IPS-20b (cell line): Measurements from ENCODE around the gene CDH13.

Experiments
- H3K27ac ChIP-seq: one replicate; pipeline ENCODE4 v1.5.1; 2013; ENCODE audit warnings: low read length
- H3K27me3 ChIP-seq: 2 replicates; pipeline ENCODE4 v1.6.1; 2013; ENCODE audit warnings: mild to moderate bottlenecking, low read length, inconsistent platforms; ENCODE audit not compliant: insufficient read depth
- H3K36me3 ChIP-seq: 2 replicates; pipeline ENCODE4 v1.6.1; 2013; ENCODE audit warnings: low read depth, mild to moderate bottlenecking, inconsistent platforms, low read length, moderate library complexity; ENCODE audit not compliant: insufficient read depth
- H3K4me1 ChIP-seq: 2 replicates; pipeline ENCODE4 v1.6.1; 2013; ENCODE audit warnings: mild to moderate bottlenecking, control low read depth, inconsistent platforms, low read length, moderate library complexity; ENCODE audit not compliant: insufficient read depth
- H3K4me3 ChIP-seq: 2 replicates; pipeline ENCODE4 v1.5.1; 2013; ENCODE audit warnings: mild to moderate bottlenecking, low read length, inconsistent platforms
- H3K9ac ChIP-seq: 2 replicates; pipeline ENCODE4 v1.6.1; 2013; ENCODE audit warnings: low read depth, mild to moderate bottlenecking, inconsistent platforms, low read length, moderate library complexity
- H3K9me3 ChIP-seq: 2 replicates; pipeline ENCODE4 v1.6.1; 2013; ENCODE audit warnings: mild to moderate bottlenecking, low read depth, low read length, inconsistent platforms; ENCODE audit not compliant: insufficient read depth

CDH13 gene

DNA sequence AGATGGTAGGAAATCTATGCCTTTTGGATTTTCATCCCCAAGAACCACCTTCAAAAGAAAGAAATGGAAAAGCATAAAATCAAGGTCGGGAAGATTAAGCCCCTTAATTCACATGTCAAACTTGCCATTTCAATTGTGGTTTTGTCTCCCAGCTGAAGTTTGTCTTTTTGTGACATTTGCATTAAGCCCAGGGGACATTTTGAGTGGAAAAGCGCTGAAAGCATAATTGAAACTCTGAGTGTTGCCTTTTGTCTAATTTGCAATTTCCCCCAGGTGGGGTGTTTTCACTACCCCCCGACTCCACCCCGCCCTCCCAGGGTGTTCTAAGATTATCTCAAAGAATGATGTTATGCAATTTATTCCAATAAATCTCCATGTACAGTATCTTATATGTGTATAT lies 396.2 kb downstream of the CDH13 start:
- H3K4me3 ChIP-seq, result no peak overlapping the region

DNA sequence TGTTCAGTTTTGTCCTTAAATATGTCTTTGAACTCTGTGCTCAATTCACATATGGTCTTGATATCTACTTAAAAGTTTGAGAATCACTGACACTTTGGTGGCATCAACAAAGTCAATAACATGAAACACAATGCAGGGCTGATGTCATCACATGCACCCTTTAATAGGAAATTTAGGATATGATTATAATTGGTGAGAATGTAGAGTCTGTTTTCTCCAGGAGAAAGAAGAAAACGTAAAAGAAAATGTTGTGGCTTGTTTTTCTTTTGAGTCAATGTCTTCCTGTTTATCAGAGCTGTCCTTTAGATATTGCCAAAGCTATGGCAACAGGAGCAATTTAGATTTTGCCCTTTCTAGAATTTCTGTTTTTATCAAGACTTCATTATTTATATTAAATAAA lies 396.9 kb downstream of the CDH13 start:
- Histone ChIP-seq H3K27ac (no peak overlapping the region), H3K4me1 (no peaks in the 10 kb centered on the region), H3K36me3 (no peaks in the 10 kb centered on the region), H3K27me3 (no peaks in the 10 kb centered on the region), H3K4me3 (no peak overlapping the region), H3K9me3 (no peaks in the 10 kb centered on the region; the same call in 1 of the 2 replicates), H3K9ac (no peak overlapping the region)

More for the DNA sequence above, 396.2 kb downstream of the CDH13 start:
- Histone ChIP-seq H3K27ac (no peak overlapping the region), H3K4me1 (no peaks in the 10 kb centered on the region), H3K9ac (no peak overlapping the region), H3K27me3 (no peaks in the 10 kb centered on the region), H3K9me3 (no peaks in the 10 kb centered on the region; the same call in 1 of the 2 replicates), H3K36me3 (no peaks in the 10 kb centered on the region)

DNA sequence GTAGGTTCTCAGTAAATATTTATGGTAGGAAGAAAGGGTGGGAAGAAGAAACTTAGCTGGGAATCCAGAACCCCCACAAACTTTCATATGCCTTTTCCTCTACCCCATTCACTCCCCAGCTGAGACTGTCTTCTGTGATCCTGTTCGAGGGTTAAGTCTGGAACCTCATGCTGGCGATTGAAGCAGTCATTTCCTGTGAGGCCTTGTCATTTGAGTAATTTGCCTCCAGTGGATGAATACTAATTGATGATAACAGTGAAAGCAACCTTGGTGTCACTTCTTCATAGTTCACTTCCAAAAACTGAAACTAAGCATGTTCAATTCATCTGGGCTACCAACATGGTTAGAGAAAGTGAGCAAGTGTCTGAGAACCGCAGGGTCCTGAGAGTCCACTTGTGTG lies 401.2 kb downstream of the CDH13 start:
- no peak overlapping the region for H3K9ac ChIP-seq
- H3K27me3 ChIP-seq, result no peaks in the 10 kb centered on the region
- H3K4me3 ChIP-seq, result no peak overlapping the region
- no peaks in the 10 kb centered on the region for H3K36me3 ChIP-seq
- H3K27ac ChIP-seq, result no peak overlapping the region
- no peaks in the 10 kb centered on the region for H3K4me1 ChIP-seq
- no peaks in the 10 kb centered on the region; the same call in 1 of the 2 replicates for H3K9me3 ChIP-seq

DNA sequence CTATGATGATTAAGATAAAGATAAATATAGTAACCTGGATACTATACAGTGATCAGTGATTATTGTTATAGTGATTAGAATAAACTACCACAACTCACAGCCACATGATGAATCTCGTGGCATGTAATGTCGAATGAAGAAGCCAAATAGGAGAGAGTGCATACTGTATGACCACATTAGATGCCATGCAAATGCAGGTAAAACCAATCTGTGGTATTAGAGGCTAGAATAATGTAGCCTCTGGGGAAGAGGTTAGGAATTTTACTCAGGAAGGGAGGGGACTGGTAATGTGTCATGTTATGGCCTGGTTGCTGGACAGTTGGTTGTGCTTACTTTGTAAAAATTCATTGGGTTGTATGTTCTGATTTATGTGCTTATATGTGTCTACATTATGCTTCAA lies 402.7 kb downstream of the CDH13 start:
- Histone ChIP-seq H3K9me3 (no peaks in the 10 kb centered on the region; the same call in 1 of the 2 replicates), H3K27ac (no peak overlapping the region), H3K27me3 (no peaks in the 10 kb centered on the region), H3K4me3 (no peak overlapping the region), H3K36me3 (no peaks in the 10 kb centered on the region), H3K9ac (no peak overlapping the region), H3K4me1 (no peaks in the 10 kb centered on the region)

DNA sequence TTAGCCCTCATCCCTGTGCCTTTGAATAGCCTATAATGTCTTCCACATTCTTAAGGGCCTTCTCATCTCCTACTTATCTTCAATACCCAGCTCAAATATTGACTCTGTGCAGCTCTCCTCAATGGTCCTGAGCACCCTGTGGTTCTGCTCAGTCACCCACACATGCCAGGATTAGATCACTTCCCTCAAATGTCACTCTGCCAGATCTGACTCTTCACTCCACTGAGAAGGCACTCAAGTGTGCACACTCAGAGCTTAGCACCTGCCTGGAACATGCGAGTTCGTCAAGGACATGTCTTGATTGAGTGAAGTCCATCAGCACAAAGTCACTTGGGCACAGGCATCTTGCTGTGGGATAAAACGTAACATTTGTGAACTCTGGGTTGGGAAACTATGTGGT lies 404.8 kb downstream of the CDH13 start:
- Histone ChIP-seq H3K9ac (no peak overlapping the region), H3K4me3 (no peak overlapping the region), H3K27me3 (no peaks in the 10 kb centered on the region), H3K27ac (no peak overlapping the region), H3K36me3 (no peaks in the 10 kb centered on the region), H3K4me1 (no peaks in the 10 kb centered on the region), H3K9me3 (no peaks in the 10 kb centered on the region)

DNA sequence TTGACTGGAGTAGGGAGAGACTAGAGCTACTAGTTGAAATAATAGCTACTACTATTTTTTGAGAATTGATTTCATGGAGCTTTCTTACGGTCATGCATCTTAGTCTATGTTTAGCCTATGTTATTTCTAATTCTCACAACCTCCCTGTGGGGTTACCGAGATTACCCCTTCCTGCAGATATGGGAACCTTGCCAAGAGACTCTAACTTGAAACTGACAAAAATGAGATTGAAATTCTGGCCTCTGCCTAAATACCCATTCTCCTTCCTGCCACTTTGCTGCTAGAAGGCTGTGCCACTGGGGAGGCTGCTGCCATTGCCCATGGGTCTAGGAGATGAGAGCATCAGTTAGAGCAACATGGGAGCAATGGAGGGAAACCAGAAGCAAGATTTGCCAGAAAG lies 410.3 kb downstream of the CDH13 start:
- no peak overlapping the region for H3K27ac ChIP-seq
- H3K4me1 ChIP-seq, result no peaks in the 10 kb centered on the region
- no peaks in the 10 kb centered on the region for H3K36me3 ChIP-seq
- no peak overlapping the region for H3K4me3 ChIP-seq
- H3K27me3 ChIP-seq, result no peaks in the 10 kb centered on the region
- H3K9me3 ChIP-seq, result 0 out of 2 replicates have a peak, but pooled peaks cover 6% of the 10 kb centered on the region
- no peak overlapping the region for H3K9ac ChIP-seq

DNA sequence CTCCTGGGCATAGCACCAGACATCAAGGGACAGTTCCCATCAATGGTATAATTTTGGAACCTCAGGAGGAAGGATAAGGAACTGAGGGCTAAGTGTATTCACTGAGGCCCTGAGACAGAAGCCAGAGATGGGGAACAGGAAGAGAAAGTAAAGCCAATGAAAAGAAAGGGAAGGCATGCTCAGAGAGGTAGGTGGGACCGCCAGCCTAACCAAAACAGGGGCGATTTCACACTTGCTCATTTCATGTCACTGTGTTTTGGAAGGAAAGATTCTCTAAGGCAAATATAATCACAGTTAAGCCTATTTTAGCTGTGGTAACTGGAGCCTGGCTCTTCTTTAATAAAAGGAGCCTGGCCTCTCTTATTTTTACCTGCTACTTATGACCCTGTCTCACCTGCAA lies 411.1 kb downstream of the CDH13 start:
- Histone ChIP-seq H3K9me3 (peaks cover 10% of the 10 kb centered on the region; the same call in 1 of the 2 replicates), H3K9ac (no peak overlapping the region), H3K36me3 (no peaks in the 10 kb centered on the region), H3K27ac (no peak overlapping the region), H3K4me1 (no peaks in the 10 kb centered on the region), H3K27me3 (no peaks in the 10 kb centered on the region), H3K4me3 (no peak overlapping the region)

DNA sequence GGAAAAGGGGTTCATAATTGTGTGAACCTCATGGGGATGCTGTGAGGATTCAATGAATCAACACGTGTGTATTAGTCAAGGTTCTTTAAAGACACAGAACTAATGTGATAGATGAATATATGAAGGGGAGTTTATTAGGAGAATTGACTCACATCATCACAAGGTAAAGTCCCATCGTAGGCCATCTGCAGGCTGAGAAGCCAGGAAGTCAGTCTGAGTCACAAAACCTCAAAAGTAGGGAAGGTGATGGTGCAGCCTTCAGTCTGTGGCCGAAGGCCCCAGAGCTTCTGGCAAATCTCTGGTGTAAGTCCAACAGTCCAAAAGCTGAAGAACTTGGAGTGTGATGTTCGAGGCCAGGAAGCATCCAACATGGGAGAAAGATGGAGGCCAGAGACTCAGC lies 413.4 kb downstream of the CDH13 start:
- Histone ChIP-seq H3K9ac (no peak overlapping the region), H3K36me3 (no peaks in the 10 kb centered on the region), H3K4me1 (no peaks in the 10 kb centered on the region), H3K27ac (no peak overlapping the region), H3K4me3 (no peak overlapping the region), H3K27me3 (no peaks in the 10 kb centered on the region), H3K9me3 (peaks cover 10% of the 10 kb centered on the region; the same call in 1 of the 2 replicates)

DNA sequence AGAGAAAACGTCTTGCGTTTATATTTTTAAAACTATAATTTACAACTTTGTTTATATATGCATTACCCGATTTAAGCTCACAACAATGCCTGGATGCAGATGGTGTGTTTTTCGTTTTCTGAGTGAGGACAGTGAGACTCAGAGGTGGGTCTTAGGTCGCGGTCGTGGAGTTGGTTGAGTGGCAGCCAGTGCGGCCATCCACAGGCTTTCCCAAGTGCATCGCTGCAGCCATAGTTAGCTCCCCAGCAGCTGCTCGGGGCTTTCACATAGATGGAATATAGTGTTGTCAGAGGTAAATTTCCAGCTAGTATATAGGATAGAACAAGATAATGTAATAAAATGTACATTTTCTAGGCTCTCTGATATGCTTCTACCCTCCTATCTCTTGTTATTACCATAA lies 417.8 kb downstream of the CDH13 start:
- Histone ChIP-seq H3K27me3 (no peaks in the 10 kb centered on the region), H3K27ac (no peak overlapping the region)

DNA sequence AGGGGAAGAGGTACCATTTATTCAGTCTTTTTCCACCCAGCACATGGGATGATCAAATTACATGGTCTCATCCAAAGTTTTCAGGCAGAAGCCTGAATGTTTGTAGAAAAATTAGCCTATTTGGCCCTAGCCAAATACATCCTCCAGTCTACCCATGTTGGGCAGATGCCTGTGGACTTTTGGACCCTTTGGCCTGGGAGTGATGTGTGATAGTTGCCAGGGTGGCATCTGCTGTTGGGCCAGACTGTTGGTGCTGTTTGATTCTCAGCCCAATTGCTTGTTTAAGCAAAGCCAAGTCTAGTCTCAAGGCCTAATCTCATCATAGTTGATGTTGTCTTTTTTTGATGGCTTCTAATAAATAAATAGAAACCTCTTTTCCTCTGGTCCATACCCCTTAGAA lies 419.0 kb downstream of the CDH13 start:
- no peak overlapping the region for H3K4me3 ChIP-seq
- H3K9ac ChIP-seq, result no peak overlapping the region
- H3K9me3 ChIP-seq, result peaks cover 10% of the 10 kb centered on the region; the same call in 1 of the 2 replicates
- H3K4me1 ChIP-seq, result no peaks in the 10 kb centered on the region
- no peaks in the 10 kb centered on the region for H3K27me3 ChIP-seq
- no peaks in the 10 kb centered on the region for H3K36me3 ChIP-seq
- no peak overlapping the region for H3K27ac ChIP-seq

More for the DNA sequence above, 417.8 kb downstream of the CDH13 start:
- Histone ChIP-seq H3K4me3 (no peak overlapping the region), H3K9ac (no peak overlapping the region), H3K9me3 (peaks cover 10% of the 10 kb centered on the region; the same call in 1 of the 2 replicates), H3K36me3 (no peaks in the 10 kb centered on the region), H3K4me1 (no peaks in the 10 kb centered on the region)

DNA sequence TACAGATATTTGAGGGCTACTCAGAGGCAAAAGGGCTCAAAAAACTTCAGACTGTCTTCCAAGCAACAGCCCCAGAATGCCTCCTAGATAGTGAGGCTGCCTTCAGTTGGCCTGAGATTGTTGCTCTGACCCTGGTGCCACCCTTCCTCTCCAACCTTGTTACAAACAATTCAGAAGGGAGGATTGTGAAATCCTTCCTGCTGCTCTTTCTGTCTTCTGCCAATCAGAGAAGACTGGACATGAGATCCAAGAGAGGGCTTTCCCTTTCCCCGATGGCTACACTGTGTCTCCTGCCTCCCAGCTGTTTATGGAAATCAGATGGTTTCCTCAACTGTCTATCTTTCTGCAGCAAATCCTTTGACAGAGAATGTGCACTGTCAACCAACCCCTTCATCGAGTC lies 419.9 kb downstream of the CDH13 start:
- H3K4me1 ChIP-seq, result no peaks in the 10 kb centered on the region
- no peaks in the 10 kb centered on the region for H3K36me3 ChIP-seq
- no peak overlapping the region for H3K27ac ChIP-seq
- H3K9ac ChIP-seq, result no peak overlapping the region
- H3K4me3 ChIP-seq, result no peak overlapping the region
- H3K27me3 ChIP-seq, result no peaks in the 10 kb centered on the region
- H3K9me3 ChIP-seq, result peaks cover 9% of the 10 kb centered on the region; the same call in 1 of the 2 replicates

DNA sequence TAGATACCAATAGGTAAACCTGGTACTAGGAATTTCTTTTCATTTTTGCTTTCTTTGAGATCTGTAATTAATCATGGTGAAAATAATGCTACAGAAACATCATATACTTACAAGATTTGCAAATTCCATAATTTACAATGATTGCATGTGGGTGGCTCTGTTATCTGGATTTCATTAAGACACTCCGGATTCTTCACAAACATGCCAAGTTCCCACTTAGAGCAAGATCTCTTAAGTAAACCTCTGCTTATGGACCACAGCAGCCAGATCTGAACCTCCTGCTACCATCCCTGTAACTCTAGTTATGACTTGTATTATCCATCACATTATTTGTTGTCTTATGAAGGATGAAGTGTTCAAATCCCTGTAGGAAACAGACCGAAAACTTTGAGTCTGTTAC lies 424.7 kb downstream of the CDH13 start:
- H3K4me3 ChIP-seq, result no peak overlapping the region
- no peaks in the 10 kb centered on the region for H3K36me3 ChIP-seq
- no peaks in the 10 kb centered on the region for H3K27me3 ChIP-seq
- H3K9ac ChIP-seq, result no peak overlapping the region
- no peaks in the 10 kb centered on the region for H3K4me1 ChIP-seq
- H3K27ac ChIP-seq, result no peak overlapping the region
- H3K9me3 ChIP-seq, result no peaks in the 10 kb centered on the region
